Brain pericyte (primary cell): ENCODE results near the gene PEAK1.

Source experiments
- DNase-seq: peaks from one replicate; pipeline ENCODE4 v3.0.0-alpha.2; 2012; ENCODE audit warnings: low read depth, low spot score

Gene PEAK1

GRCh38 chr15:77419836-77420609, at the start of gene PEAK1:
TSS of gene PEAK1 (minus strand) at chr15:77420104. CDS start at chr15:77181926, 238,178 bp downstream.
- peak; percentile 97 for DNase-seq

GRCh38 chr15:77468896-77469295, 49.0 kb upstream of the PEAK1 start:
- no peak for DNase-seq

GRCh38 chr15:77466521-77466920, 46.6 kb upstream of the PEAK1 start:
- DNase-seq: no peak

- DNase-seq: no peak
Observed at GRCh38 chr15:77464129-77464865, 44.4 kb upstream of the PEAK1 start.

- no peak for DNase-seq
Observed at GRCh38 chr15:77461486-77461885, 41.6 kb upstream of the PEAK1 start.

- DNase-seq: no peak
Observed at GRCh38 chr15:77459031-77459430, 39.1 kb upstream of the PEAK1 start.

- no peak for DNase-seq
Observed at GRCh38 chr15:77457905-77458265, 38.0 kb upstream of the PEAK1 start.

- no peak for DNase-seq
Observed at GRCh38 chr15:77457191-77457904, 37.4 kb upstream of the PEAK1 start.

- no peak for DNase-seq
Observed at GRCh38 chr15:77456746-77457145, 36.8 kb upstream of the PEAK1 start.

GRCh38 chr15:77455696-77456321, 35.9 kb upstream of the PEAK1 start:
- DNase-seq: peak; percentile 55

- no peak for DNase-seq
Observed at GRCh38 chr15:77454951-77455350, 35.0 kb upstream of the PEAK1 start.

GRCh38 chr15:77454265-77454664, 34.4 kb upstream of the PEAK1 start:
- DNase-seq: no peak

GRCh38 chr15:77446840-77447390, 27.0 kb upstream of the PEAK1 start:
- DNase-seq: no peak

GRCh38 chr15:77440378-77440999, 20.6 kb upstream of the PEAK1 start:
- DNase-seq: no peak

GRCh38 chr15:77437264-77437663, 17.4 kb upstream of the PEAK1 start:
- no peak for DNase-seq

GRCh38 chr15:77436822-77437221, 16.9 kb upstream of the PEAK1 start:
- no peak for DNase-seq

- DNase-seq: no peak
Observed at GRCh38 chr15:77430652-77431051, 10.7 kb upstream of the PEAK1 start.

- DNase-seq: no peak
Observed at GRCh38 chr15:77430213-77430612, 10.3 kb upstream of the PEAK1 start.

GRCh38 chr15:77426871-77427270, 7.0 kb upstream of the PEAK1 start:
- DNase-seq: no peak

GRCh38 chr15:77426377-77426776, 6.5 kb upstream of the PEAK1 start:
- no peak for DNase-seq

GRCh38 chr15:77425104-77425503, 5.2 kb upstream of the PEAK1 start:
- no peak for DNase-seq
